Sigmoid colon (tissue), 4 donors: ENCODE measurements around the gene ME3.

Experiments
- CTCF ChIP-seq, 4 experiments: fragments of 450-650 bp in 3 of 4; fragments of 200-600 bp in 1 of 4; IDR thresholded peaks; one replicate each; pipeline ENCODE4 v1.5.1; 2016 to 2019; ENCODE audit warnings: antibody characterized with exemption in 4 of 4, mild to moderate bottlenecking in 3 of 4, moderate library complexity in 2 of 4
- EP300 ChIP-seq, 4 donors: sonication (generic); formaldehyde crosslinking; IDR thresholded peaks; one replicate each; pipeline ENCODE4 v1.6.1; 2017; ENCODE audit warnings: antibody characterized with exemption in 4 of 4
- POLR2A ChIP-seq, 2 donors: fragments of 450-650 bp; IDR thresholded peaks; one replicate each; pipeline ENCODE4 v1.6.1; 2016; ENCODE audit warnings: antibody characterized with exemption in 2 of 2, mild to moderate bottlenecking in 2 of 2, moderate library complexity in 2 of 2
- POLR2AphosphoS5 ChIP-seq, 4 donors: sonication (generic); formaldehyde crosslinking; IDR thresholded peaks; one replicate each; pipeline ENCODE4 v1.6.1; 2017; ENCODE audit warnings: antibody characterized with exemption in 4 of 4

GRCh38 chr11:86558207-86558606 lies 114.2 kb downstream of the ME3 start:
- no peak for TF ChIP-seq CTCF (IDR thresholded peaks at IDR 0.05)
- no peak for TF ChIP-seq POLR2A (IDR thresholded peaks at IDR 0.05)
- no peak for TF ChIP-seq POLR2AphosphoS5 (IDR thresholded peaks at IDR 0.05)
- no peak for TF ChIP-seq EP300 (IDR thresholded peaks at IDR 0.05)
